ENCODE measurements around the gene NOMO2.
"Not testable (repeated sequence)": the region's sequence is repeated elsewhere in the genome, so short reads cannot be mapped to it uniquely, and the experiment has no call there.

Gene NOMO2

GRCh38 chr16:18498430-18498829, 63.5 kb downstream of the NOMO2 start:
- DNase-seq: not testable (repeated sequence)

- DNase-seq: not testable (repeated sequence)
Measured at GRCh38 chr16:18497032-18497431, 64.9 kb downstream of the NOMO2 start.

- not testable (repeated sequence) for DNase-seq
Measured at GRCh38 chr16:18492118-18492897, 69.6 kb downstream of the NOMO2 start.

- not testable (repeated sequence) for DNase-seq
Measured at GRCh38 chr16:18436025-18436424, 125.9 kb downstream of the NOMO2 start.

DNA sequence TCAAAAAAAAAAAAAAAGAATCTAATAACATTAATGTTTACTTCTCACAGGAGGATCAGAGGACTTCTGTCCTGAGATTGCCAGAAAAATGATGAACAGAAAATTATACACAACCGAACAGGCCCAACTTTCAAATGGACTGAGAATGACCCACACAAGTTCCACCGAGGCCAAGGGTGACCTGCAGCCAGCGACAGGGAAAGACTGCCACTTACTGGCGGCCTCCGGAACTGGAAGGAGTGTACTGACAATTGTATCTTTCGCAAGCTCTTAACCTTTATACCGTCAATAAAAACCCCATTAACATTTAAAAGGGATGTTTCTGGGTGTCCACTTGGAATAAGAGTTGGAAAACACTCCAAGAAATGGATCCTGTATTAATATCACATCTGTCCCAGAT, 146.1 kb downstream of the NOMO2 start:
- DNase-seq: not testable (repeated sequence)

- DNase-seq: not testable (repeated sequence)
Measured at GRCh38 chr16:18409532-18410293, 152.2 kb downstream of the NOMO2 start.

DNA sequence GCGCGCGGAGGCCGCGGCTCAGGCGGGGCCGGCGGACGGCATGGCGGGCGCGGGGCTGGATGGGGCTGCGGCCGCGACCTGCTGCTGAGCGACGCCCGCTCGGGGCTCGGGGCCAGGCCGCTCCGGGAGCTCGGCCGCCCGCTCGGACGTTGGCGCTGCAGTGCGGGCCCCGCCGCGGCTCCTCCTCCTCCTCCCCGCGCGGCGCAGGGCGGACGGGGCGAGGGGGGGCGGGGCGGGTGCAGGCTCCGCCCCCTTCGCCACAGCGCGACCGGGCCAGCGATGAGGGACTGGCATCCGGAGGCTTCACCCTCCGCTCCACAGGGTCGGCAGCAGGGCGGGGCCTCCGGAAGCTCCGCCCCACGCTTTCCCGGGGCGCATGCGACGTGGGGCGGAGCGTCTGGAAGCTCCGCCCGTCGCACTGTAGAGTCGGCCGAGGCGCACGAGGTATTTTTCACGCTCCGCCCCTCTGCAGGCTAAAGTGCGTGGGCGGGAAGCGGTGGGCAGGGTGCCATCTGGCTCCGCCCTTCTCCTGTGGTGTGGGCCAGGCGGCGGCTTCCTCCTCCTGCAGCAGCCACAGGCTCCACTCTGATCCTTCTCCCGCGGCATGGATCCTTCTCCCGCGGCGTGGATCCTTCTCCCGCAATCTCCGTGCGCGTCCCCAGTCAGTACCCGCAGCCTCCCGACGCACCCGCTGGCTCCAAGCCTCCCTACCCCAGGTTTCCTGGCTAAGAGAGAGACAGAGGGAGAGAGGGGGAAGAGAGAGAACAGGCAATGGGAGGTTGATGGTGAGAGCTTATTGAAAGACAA, 159.8 kb downstream of the NOMO2 start:
- not testable (repeated sequence) for DNase-seq

DNA sequence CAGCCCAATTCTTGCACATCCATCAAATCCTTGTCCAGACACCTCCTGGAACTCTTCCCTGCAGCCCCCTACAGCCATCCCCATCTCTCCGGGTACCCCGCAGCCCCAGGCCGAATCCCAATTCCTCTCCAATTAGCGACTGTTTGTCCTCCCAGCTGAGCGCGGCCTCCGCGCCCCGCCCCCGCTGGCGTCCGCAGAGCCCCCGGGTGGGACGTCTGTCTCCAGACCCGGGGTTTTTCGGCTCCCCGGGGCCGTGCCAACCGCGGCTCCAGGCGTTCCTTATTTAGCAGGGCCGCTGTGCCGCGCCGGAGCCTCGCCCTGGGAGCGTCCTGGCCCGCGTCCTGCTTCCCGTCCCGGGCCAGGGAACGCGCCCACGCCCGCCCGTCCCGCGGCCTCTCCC, 160.7 kb downstream of the NOMO2 start:
- not testable (repeated sequence) for DNase-seq

GRCh38 chr16:18394363-18394762, 167.5 kb downstream of the NOMO2 start:
- DNase-seq: not testable (repeated sequence)

- not testable (repeated sequence) for DNase-seq
Measured at GRCh38 chr16:18387767-18388166, 174.1 kb downstream of the NOMO2 start.

DNA sequence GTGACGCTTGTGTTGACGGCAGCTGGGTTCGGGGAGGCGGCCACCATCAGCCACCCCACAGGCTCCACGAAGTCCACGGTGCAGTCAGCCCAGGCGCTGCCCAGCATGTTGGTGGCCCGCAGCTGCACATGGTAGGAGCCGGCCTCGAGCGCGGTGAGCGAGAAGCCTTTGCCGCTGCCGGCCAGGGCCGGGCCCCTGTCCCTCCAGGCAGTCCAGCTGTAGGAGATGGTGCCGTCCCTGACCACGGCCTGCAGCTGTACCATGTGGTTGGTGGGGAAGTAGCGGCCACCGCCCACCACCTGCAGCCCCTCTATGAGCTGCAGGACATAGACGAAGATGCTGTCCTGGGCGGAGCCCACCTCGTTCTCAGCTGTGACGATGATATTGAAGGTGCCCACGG, 175.4 kb downstream of the NOMO2 start:
- DNase-seq: not testable (repeated sequence)

- not testable (repeated sequence) for DNase-seq
Measured at GRCh38 chr16:18385285-18385684, 176.6 kb downstream of the NOMO2 start.

- DNase-seq: not testable (repeated sequence)
Measured at GRCh38 chr16:18384869-18385268, 177.0 kb downstream of the NOMO2 start.

DNA sequence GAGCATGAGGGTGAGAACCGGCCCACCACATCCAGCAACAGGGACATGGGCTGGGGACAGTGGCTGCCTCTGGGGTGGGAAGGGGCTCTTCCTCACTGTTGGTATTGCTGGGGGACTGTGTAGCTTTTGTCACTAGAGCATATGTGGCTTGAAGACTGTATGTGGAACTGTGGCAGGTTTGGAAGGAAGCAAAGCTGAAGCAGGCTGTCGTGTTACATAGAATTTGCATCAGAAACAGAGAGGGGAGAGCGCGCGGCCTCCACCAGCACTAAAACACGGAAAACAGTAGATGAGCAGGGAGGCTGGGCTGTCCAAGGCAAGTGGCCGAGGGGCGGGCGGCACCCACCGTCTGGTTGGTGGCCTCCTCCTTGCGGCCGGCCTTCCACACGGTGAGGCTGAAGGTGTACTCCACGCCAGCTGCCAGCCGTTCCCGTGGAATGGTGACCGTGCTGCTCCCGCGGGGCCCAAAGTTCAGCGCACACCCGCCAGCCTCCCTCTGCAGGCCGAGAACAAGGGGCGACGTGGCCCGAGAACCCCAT, 177.7 kb downstream of the NOMO2 start:
- not testable (repeated sequence) for DNase-seq

- DNase-seq: not testable (repeated sequence)
Measured at GRCh38 chr16:18382696-18383095, 179.2 kb downstream of the NOMO2 start.
